DND-41 (cell line): ENCODE data around the gene NOXRED1.

ENCODE experiments used
- EZH2 ChIP-seq: IDR thresholded peaks from 3 replicates; pipeline ENCODE4 v1.6.1; 2012; ENCODE audit warnings: borderline replicate concordance, low read depth, mild to moderate bottlenecking, moderate library complexity, low read length, inconsistent platforms; ENCODE audit not compliant: severe bottlenecking
- TF ChIP-seq, protein P1 (sequence below): IDR thresholded peaks from 2 replicates; pipeline ENCODE4 v1.5.1; 2012; ENCODE audit warnings: borderline replicate concordance, low read length, moderate library complexity, mild to moderate bottlenecking; ENCODE audit not compliant: poor library complexity, severe bottlenecking; ENCODE audit errors: extremely low read depth

DNA sequence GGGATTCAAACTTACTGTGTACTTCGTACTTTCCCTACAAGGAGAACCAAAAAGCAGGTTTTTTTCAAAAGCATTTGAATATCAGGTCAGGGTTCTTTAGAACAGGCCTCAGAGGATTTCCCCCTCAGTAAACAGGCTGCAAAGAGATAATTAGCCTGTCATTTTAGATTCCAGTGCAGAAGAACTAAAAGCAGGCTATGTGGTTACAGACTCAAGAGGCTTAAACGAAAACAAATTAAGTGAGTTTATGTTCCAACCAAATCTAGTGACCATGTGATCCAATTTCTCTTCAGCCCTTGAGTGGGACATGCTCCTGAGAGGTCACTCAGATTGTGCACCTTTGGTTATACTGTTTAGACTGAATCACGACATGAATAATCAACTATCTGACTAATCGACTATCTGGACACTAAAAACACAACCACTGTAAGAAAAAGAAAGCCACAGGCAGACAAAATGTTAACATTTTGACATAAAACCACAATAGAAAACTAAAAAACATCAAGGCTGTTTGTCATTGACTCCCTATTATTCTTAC, 51.0 kb downstream of the NOXRED1 start:
- TF ChIP-seq EZH2, result no peak
- TF ChIP-seq, protein P1, sequence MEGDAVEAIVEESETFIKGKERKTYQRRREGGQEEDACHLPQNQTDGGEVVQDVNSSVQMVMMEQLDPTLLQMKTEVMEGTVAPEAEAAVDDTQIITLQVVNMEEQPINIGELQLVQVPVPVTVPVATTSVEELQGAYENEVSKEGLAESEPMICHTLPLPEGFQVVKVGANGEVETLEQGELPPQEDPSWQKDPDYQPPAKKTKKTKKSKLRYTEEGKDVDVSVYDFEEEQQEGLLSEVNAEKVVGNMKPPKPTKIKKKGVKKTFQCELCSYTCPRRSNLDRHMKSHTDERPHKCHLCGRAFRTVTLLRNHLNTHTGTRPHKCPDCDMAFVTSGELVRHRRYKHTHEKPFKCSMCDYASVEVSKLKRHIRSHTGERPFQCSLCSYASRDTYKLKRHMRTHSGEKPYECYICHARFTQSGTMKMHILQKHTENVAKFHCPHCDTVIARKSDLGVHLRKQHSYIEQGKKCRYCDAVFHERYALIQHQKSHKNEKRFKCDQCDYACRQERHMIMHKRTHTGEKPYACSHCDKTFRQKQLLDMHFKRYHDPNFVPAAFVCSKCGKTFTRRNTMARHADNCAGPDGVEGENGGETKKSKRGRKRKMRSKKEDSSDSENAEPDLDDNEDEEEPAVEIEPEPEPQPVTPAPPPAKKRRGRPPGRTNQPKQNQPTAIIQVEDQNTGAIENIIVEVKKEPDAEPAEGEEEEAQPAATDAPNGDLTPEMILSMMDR, result no peak
